ENCODE results near the gene VPS8. TPM values are rescaled to one million over a fixed set of nuclear protein-coding genes. Genes with fewer than 3 reads are reported as not detected.

Gene VPS8
- total and polyA plus RNA-seq, 2 donors (not counting 1 experiment from before 2014, with no cell fraction given): 24.9 to 99.4 TPM

- Histone ChIP-seq H3K27me3 (ENCODE audit: control insufficient read depth, insufficient read depth, low read length) (no peaks in the 10 kb centered on the region), H3K9me3 (ENCODE audit: control insufficient read depth, insufficient read depth, low read depth, low read length) (no peaks in the 10 kb centered on the region), H3K4me2 (ENCODE audit: extremely low read depth, insufficient read depth, low read length) (no peak overlapping the region), H3K9ac (ENCODE audit: insufficient read depth, low read length) (no peak overlapping the region), H3K4me3 (replicated peaks in 1 of 4; ENCODE audit: control extremely low read depth in 1 of 4, insufficient read depth in 1 of 4, low read depth in 3 of 4, low read length in 4 of 4) (no peak overlapping the region), H3K36me3 (ENCODE audit: control insufficient read depth, insufficient read depth, low read length) (no peaks in the 10 kb centered on the region), H3K4me1 (ENCODE audit: control insufficient read depth, extremely low read depth, insufficient read depth, low read length) (peaks cover 3% of the 10 kb centered on the region), H2AFZ (ENCODE audit: low read length) (no peak overlapping the region), H3K27ac (ENCODE audit: insufficient read depth, low read length) (no peak overlapping the region), H3K79me2 (ENCODE audit: control insufficient read depth, insufficient read depth, low read length) (no peaks in the 10 kb centered on the region), H4K20me1 (ENCODE audit: control insufficient read depth, extremely low read depth, insufficient read depth, low read length) (no peaks in the 10 kb centered on the region)
- TF ChIP-seq, protein P1, sequence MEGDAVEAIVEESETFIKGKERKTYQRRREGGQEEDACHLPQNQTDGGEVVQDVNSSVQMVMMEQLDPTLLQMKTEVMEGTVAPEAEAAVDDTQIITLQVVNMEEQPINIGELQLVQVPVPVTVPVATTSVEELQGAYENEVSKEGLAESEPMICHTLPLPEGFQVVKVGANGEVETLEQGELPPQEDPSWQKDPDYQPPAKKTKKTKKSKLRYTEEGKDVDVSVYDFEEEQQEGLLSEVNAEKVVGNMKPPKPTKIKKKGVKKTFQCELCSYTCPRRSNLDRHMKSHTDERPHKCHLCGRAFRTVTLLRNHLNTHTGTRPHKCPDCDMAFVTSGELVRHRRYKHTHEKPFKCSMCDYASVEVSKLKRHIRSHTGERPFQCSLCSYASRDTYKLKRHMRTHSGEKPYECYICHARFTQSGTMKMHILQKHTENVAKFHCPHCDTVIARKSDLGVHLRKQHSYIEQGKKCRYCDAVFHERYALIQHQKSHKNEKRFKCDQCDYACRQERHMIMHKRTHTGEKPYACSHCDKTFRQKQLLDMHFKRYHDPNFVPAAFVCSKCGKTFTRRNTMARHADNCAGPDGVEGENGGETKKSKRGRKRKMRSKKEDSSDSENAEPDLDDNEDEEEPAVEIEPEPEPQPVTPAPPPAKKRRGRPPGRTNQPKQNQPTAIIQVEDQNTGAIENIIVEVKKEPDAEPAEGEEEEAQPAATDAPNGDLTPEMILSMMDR (conservative IDR thresholded peaks at IDR 0.05 in 1 of 2, IDR thresholded peaks at IDR 0.05 in 1 of 2; ENCODE audit: low read depth in 1 of 2, low read length in 2 of 2): no peak
- no peak for TF ChIP-seq EZH2 (IDR thresholded peaks at IDR 0.05; ENCODE audit: low read length, missing control alignments)
- DNase-seq (ENCODE audit: low read depth in 2 of 2): peak in 1 of 2 donors; percentile 24
Measured at GRCh38 chr3:184765730-184766074, 46.3 kb upstream of the VPS8 start.

DNA sequence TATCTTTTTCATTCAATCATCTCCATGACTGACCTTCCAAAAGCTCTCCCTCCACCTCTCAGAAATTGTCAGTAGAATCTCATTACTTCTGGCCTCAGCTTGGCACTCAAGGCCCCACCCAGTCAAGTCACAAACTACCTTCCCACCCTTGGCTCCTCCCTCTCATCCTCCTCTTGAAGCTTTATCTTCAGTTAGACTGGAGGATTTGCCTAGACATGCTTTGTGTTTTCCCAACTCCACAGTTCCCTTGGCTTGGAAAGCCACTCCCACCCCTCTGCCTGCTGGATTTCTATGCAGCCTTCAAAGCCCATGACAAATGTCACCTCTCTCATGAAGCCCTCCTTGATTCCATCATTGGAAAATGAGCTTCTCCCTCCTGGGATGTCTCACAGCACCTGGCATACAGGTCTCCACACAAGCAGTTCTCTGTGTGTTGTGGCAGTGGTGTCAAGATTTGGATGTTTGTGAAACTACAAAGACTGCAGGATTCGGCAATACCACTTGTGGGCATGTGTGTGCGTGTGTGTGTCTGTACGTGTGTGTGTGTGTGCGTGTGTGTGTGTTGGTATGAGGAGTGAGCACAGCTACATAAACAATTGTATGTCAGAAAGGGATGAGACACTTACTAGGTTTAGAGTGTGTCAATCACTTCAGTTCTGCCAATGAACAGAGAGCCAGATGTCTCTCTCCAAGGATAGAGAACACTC is 45.3 kb upstream of the VPS8 start:
- DNase-seq (ENCODE audit: low read depth in 2 of 2): peak; percentile 37 to 42
- no peaks in the 10 kb centered on the region for H3K9me3 ChIP-seq (ENCODE audit: control insufficient read depth, insufficient read depth, low read depth, low read length)
- H2AFZ ChIP-seq (ENCODE audit: low read length): no peak overlapping the region
- TF ChIP-seq EZH2 (IDR thresholded peaks at IDR 0.05; ENCODE audit: low read length, missing control alignments): no peak
- TF ChIP-seq, protein P1 (conservative IDR thresholded peaks at IDR 0.05 in 1 of 2, IDR thresholded peaks at IDR 0.05 in 1 of 2; ENCODE audit: low read depth in 1 of 2, low read length in 2 of 2): no peak
- H3K27me3 ChIP-seq (ENCODE audit: control insufficient read depth, insufficient read depth, low read length): no peaks in the 10 kb centered on the region
- no peaks in the 10 kb centered on the region for H4K20me1 ChIP-seq (ENCODE audit: control insufficient read depth, extremely low read depth, insufficient read depth, low read length)
- H3K9ac ChIP-seq (ENCODE audit: insufficient read depth, low read length): no peak overlapping the region
- H3K27ac ChIP-seq (ENCODE audit: insufficient read depth, low read length): no peak overlapping the region
- no peaks in the 10 kb centered on the region for H3K36me3 ChIP-seq (ENCODE audit: control insufficient read depth, insufficient read depth, low read length)
- H3K4me2 ChIP-seq (ENCODE audit: extremely low read depth, insufficient read depth, low read length): no peak overlapping the region
- no peak overlapping the region for H3K4me3 ChIP-seq (replicated peaks in 1 of 4; ENCODE audit: control extremely low read depth in 1 of 4, insufficient read depth in 1 of 4, low read depth in 3 of 4, low read length in 4 of 4)
- H3K79me2 ChIP-seq (ENCODE audit: control insufficient read depth, insufficient read depth, low read length): no peaks in the 10 kb centered on the region
- H3K4me1 ChIP-seq (ENCODE audit: control insufficient read depth, extremely low read depth, insufficient read depth, low read length): no peaks in the 10 kb centered on the region

DNA sequence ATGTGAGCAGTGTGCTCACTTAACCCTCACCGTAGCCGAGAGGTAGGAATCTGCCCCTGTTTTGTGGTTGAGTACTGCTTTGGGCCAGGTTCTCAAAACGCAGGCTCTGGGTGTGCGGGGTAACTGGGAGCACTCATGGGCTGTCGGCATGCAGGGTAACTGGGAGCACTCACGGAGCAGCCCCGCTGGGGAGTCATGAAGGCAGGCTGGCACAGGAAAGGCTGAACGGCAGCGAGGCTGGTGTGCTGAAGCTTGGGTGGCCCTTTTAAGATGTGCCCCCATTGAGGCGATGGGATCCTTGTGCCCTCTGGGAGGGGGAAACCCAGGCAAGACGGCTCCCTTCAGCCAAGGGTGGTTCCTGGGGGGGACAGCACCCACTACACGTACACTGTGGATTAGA is 44.6 kb upstream of the VPS8 start:
- Histone ChIP-seq H3K4me1 (ENCODE audit: control insufficient read depth, extremely low read depth, insufficient read depth, low read length) (no peaks in the 10 kb centered on the region), H3K4me2 (ENCODE audit: extremely low read depth, insufficient read depth, low read length) (no peak overlapping the region), H3K36me3 (ENCODE audit: control insufficient read depth, insufficient read depth, low read length) (no peaks in the 10 kb centered on the region), H3K9ac (ENCODE audit: insufficient read depth, low read length) (no peak overlapping the region), H3K27ac (ENCODE audit: insufficient read depth, low read length) (no peak overlapping the region), H3K27me3 (ENCODE audit: control insufficient read depth, insufficient read depth, low read length) (no peaks in the 10 kb centered on the region), H3K4me3 (replicated peaks in 1 of 4; ENCODE audit: control extremely low read depth in 1 of 4, insufficient read depth in 1 of 4, low read depth in 3 of 4, low read length in 4 of 4) (no peak overlapping the region), H3K9me3 (ENCODE audit: control insufficient read depth, insufficient read depth, low read depth, low read length) (no peaks in the 10 kb centered on the region), H4K20me1 (ENCODE audit: control insufficient read depth, extremely low read depth, insufficient read depth, low read length) (no peaks in the 10 kb centered on the region), H2AFZ (ENCODE audit: low read length) (no peak overlapping the region), H3K79me2 (ENCODE audit: control insufficient read depth, insufficient read depth, low read length) (no peaks in the 10 kb centered on the region)
- TF ChIP-seq EZH2 (IDR thresholded peaks at IDR 0.05; ENCODE audit: low read length, missing control alignments): no peak
- TF ChIP-seq, protein P1 (conservative IDR thresholded peaks at IDR 0.05 in 1 of 2, IDR thresholded peaks at IDR 0.05 in 1 of 2; ENCODE audit: low read depth in 1 of 2, low read length in 2 of 2): no peak
- DNase-seq (ENCODE audit: low read depth in 2 of 2): no peak
